GM12878 (cell line): Measurements from ENCODE around the gene DMRTC2. TPM values are rescaled to one million over a fixed set of nuclear protein-coding genes. Genes with fewer than 3 reads are reported as not detected.

Source experiments
- CBFB ChIP-seq: IDR thresholded peaks from 2 replicates; pipeline ENCODE4 v1.6.1; 2016; ENCODE audit warnings: antibody characterized with exemption, low read depth
- CBX5 ChIP-seq: sonication (generic); IDR thresholded peaks from 2 replicates; pipeline ENCODE4 v1.6.1; 2016; ENCODE audit warnings: low read depth, moderate library complexity, mild to moderate bottlenecking, inconsistent platforms
- CREM ChIP-seq: IDR thresholded peaks from 2 replicates; pipeline ENCODE4 v1.6.1; 2014; ENCODE audit warnings: antibody characterized with exemption, low read depth
- CTCF ChIP-seq, 3 experiments: IDR thresholded peaks in 2 of 3; conservative IDR thresholded peaks in 1 of 3; 2 replicates each; pipeline ENCODE4 v1.5.1; 2011; ENCODE audit warnings: low read depth in 3 of 3, low read length in 3 of 3, mild to moderate bottlenecking in 3 of 3, control low read depth in 2 of 3, moderate library complexity in 2 of 3, inconsistent platforms in 1 of 3, mixed read lengths in 1 of 3; ENCODE audit not compliant: control insufficient read depth in 2 of 3, insufficient read depth in 1 of 3; ENCODE audit errors: extremely low read depth in 1 of 3
- E2F4 ChIP-seq: IDR thresholded peaks from 2 replicates; pipeline ENCODE4 v1.6.1; 2012; ENCODE audit warnings: low read depth, low read length, improper control_type of control experiment
- ETV6 ChIP-seq, 2 experiments: fragments of 450-650 bp in 1 of 2; IDR thresholded peaks in 1 of 2; conservative IDR thresholded peaks in 1 of 2; 2 replicates each; pipeline ENCODE4 v1.6.1; 2014; ENCODE audit warnings: antibody characterized with exemption in 1 of 2, borderline replicate concordance in 1 of 2, low read depth in 1 of 2, mild to moderate bottlenecking in 1 of 2, moderate library complexity in 1 of 2
- HSF1 ChIP-seq: fragments of 150-350 bp; IDR thresholded peaks from 2 replicates; pipeline ENCODE4 v1.6.1; 2014; ENCODE audit warnings: mild to moderate bottlenecking, low read depth, low read length
- MEF2B ChIP-seq: fragments of 450-650 bp; IDR thresholded peaks from 2 replicates; pipeline ENCODE4 v1.6.1; 2018; ENCODE audit warnings: mild to moderate bottlenecking, moderate library complexity; ENCODE audit not compliant: partially characterized antibody, poor library complexity, severe bottlenecking
- MYB ChIP-seq: fragments of 150-350 bp; IDR thresholded peaks from 2 replicates; pipeline ENCODE4 v1.6.1; 2014; ENCODE audit warnings: mild to moderate bottlenecking, low read depth, low read length, borderline replicate concordance
- NRF1 ChIP-seq: conservative IDR thresholded peaks from 2 replicates; pipeline ENCODE4 v1.6.1; 2011; ENCODE audit warnings: mild to moderate bottlenecking, low read depth, low read length, improper control_type of control experiment
- POU2F2 ChIP-seq: IDR thresholded peaks from 3 replicates; pipeline ENCODE4 v1.6.1; 2011; ENCODE audit warnings: low read depth, mild to moderate bottlenecking, low read length, borderline replicate concordance
- RAD51 ChIP-seq: fragments of 450-650 bp; IDR thresholded peaks from 2 replicates; pipeline ENCODE4 v1.6.1; 2016; ENCODE audit warnings: moderate library complexity, mild to moderate bottlenecking, inconsistent platforms
- RB1 ChIP-seq: fragments of 450-650 bp; formaldehyde crosslinking; IDR thresholded peaks from 2 replicates; pipeline ENCODE4 v1.6.1; 2017; ENCODE audit warnings: mild to moderate bottlenecking, borderline replicate concordance
- RFX5 ChIP-seq: IDR thresholded peaks from 2 replicates; pipeline ENCODE4 v1.6.1; 2011; ENCODE audit warnings: low read depth, low read length, improper control_type of control experiment
- SPI1 ChIP-seq: IDR thresholded peaks from 2 replicates; pipeline ENCODE4 v1.6.1; 2011; ENCODE audit warnings: low read depth, mild to moderate bottlenecking, low read length, moderate library complexity, borderline replicate concordance; ENCODE audit not compliant: insufficient read depth
- SREBF2 ChIP-seq: IDR thresholded peaks from 2 replicates; pipeline ENCODE4 v1.6.1; 2012; ENCODE audit warnings: mild to moderate bottlenecking, low read length
- TAF1 ChIP-seq: IDR thresholded peaks from 2 replicates; pipeline ENCODE4 v1.6.1; 2011; ENCODE audit warnings: mild to moderate bottlenecking, low read depth, low read length, borderline replicate concordance
- TCF7 ChIP-seq: IDR thresholded peaks from 2 replicates; pipeline ENCODE4 v1.6.1; 2014; ENCODE audit warnings: antibody characterized with exemption, borderline replicate concordance
- USF2 ChIP-seq: IDR thresholded peaks from 2 replicates; pipeline ENCODE4 v1.6.1; 2011; ENCODE audit warnings: low read depth, low read length, improper control_type of control experiment, borderline replicate concordance
- ZBTB4 ChIP-seq: fragments of 450-650 bp; formaldehyde crosslinking; IDR thresholded peaks from 2 replicates; pipeline ENCODE4 v1.4.0; 2022; ENCODE audit warnings: mild to moderate bottlenecking, moderate library complexity
- ZNF24 ChIP-seq: fragments of 450-650 bp; IDR thresholded peaks from 2 replicates; pipeline ENCODE4 v1.6.1; 2017; ENCODE audit warnings: antibody characterized with exemption, mild to moderate bottlenecking
- polyA plus RNA-seq, 11 experiments: library from polyadenylated mRNA; depleted of rRNA in 4 of 11; unstranded in 6 of 11; stranded (reverse) in 5 of 11; fragments of >200 nt; fragmentation: Nextera tagmentation in 4 of 11; fragmentation: Illumina TruSeq in 1 of 11; extraction: Ambion mirVana in 4 of 11; extraction: Trizol in 1 of 11; gene quantifications; 1 replicate in 1 of 11; 2 replicates in 10 of 11; pipeline versions ENCODE4 v1.2.1 to v1.2.3, GENCODE V29; 2011 to 2016; ENCODE audit warnings: inconsistent platforms in 2 of 11, missing spikeins in 2 of 11, low read depth in 1 of 11
- total RNA-seq, 4 experiments: library from RNA; depleted of rRNA in 3 of 4; stranded (reverse); fragments of >200 nt in 3 of 4; fragmentation: Illumina TruSeq in 1 of 4; extraction: Trizol in 1 of 4; gene quantifications; 2 replicates each; pipeline versions ENCODE4 v1.2.1 to v1.2.3, GENCODE V29; 2013 to 2021

DMRTC2 gene
- total and polyA plus RNA-seq, 10 of the 15 experiments (the other 5 are each of a cell fraction or from before 2014, with no cell fraction given): not detected

GRCh38 chr19:41859618-41860418, 15.0 kb downstream of the DMRTC2 start, which contains the start of gene RPS19 (continued):
- TF ChIP-seq E2F4 (0 out of 2 replicates have a peak, but pooled peaks have one; percentile 49), POU2F2 (peak; percentile 84), CBFB (peak; percentile 99), TAF1 (peak; percentile 99), RFX5 (no peak), SREBF2 (no peak), TCF7 (no peak), HSF1 (no peak), NRF1 (no peak), CTCF (IDR thresholded peaks at IDR 0.05 in 2 of 3, conservative IDR thresholded peaks at IDR 0.05 in 1 of 3; ENCODE audit: control insufficient read depth in 2 of 3, extremely low read depth in 1 of 3, insufficient read depth in 1 of 3, low read depth in 3 of 3, low read length in 3 of 3) (peak in 2 of 3 experiments; percentile 51 to 62; a peak in 4 of 6 replicates), SPI1 (peak; percentile 79), RB1 (no peak), USF2 (no peak), CREM (peak; percentile 88), MEF2B (peak; percentile 36), ETV6 (conservative IDR thresholded peaks at IDR 0.05 in 1 of 2, IDR thresholded peaks at IDR 0.05 in 1 of 2; ENCODE audit: borderline replicate concordance in 1 of 2, low read depth in 1 of 2) (peak; percentile 100), CBX5 (no peak), ZBTB4 (CRISPR knock-in tag) (no peak), MYB (no peak), RAD51 (no peak), ZNF24 (peak; percentile 75)
